MM.1S (cell line): Measurements from ENCODE around the gene C19orf81.

ENCODE experiments used
- EZH2 ChIP-seq: fragments of 300-600 bp; sonication (generic); optimal IDR thresholded peaks from 2 replicates; pipeline ENCODE3; 2017; ENCODE audit warnings: low read depth, mild to moderate bottlenecking, antibody characterized with exemption, low read length, mixed read lengths
- TF ChIP-seq, protein P1 (sequence below): fragments of 300-600 bp; sonication (generic); IDR thresholded peaks from 2 replicates; pipeline ENCODE4 v1.5.1; 2016; ENCODE audit warnings: antibody characterized with exemption, low read length, mixed read lengths

DNA sequence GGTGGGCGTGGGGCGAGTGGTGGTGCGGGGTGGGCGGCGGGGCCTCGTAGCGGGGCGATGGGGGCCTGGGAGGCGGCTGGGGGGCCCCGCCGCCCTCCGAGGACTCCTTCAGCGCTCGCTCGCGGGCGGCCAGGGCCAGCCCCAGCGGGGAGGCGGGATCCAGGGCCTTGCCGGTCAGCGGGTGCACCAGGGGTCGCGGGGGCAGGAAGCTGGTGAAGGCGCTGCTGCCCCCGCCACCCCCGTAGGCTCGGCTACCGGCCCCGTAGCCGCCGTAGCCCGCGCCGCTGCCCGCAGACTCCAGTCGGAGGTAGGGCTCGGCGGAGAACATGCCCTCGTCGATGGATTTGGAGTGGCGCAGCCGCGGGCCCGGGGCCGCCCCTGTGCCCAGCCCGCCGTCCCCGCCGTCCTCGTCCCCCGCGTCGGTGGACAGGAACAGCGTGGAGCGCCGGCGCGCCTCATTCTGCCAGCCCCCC is 18.6 kb downstream of the C19orf81 start:
- TF ChIP-seq EZH2, result no peak
- TF ChIP-seq, protein P1, sequence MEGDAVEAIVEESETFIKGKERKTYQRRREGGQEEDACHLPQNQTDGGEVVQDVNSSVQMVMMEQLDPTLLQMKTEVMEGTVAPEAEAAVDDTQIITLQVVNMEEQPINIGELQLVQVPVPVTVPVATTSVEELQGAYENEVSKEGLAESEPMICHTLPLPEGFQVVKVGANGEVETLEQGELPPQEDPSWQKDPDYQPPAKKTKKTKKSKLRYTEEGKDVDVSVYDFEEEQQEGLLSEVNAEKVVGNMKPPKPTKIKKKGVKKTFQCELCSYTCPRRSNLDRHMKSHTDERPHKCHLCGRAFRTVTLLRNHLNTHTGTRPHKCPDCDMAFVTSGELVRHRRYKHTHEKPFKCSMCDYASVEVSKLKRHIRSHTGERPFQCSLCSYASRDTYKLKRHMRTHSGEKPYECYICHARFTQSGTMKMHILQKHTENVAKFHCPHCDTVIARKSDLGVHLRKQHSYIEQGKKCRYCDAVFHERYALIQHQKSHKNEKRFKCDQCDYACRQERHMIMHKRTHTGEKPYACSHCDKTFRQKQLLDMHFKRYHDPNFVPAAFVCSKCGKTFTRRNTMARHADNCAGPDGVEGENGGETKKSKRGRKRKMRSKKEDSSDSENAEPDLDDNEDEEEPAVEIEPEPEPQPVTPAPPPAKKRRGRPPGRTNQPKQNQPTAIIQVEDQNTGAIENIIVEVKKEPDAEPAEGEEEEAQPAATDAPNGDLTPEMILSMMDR, result no peak
